A549 (cell line): ENCODE measurements around the gene MORN1. TPM values are rescaled to one million over a fixed set of nuclear protein-coding genes. Genes with fewer than 3 reads are reported as not detected.

Experiments used
- ATAC-seq, 2 experiments: fragments of 200-7000 bp in 1 of 2; fragments of >200 bp in 1 of 2; cut with Nextera tagmentation in 1 of 2; cut with Tn5 transposase in 1 of 2; 3 replicates each; pipeline versions ENCODE4 v1.8.0 to v1.9.1; 2018 to 2020; ENCODE audit warnings: mild to moderate bottlenecking in 1 of 2, moderate library complexity in 1 of 2
- CTCF ChIA-PET: fragments of 300-600 bp; sonication (Branson Sonifier 250); formaldehyde crosslinking; extraction: SDS; loops from one replicate; lab custom pipeline; 2021; ENCODE audit warnings: antibody characterized with exemption, inconsistent platforms; lab: Yijun Ruan, JAX
- POLR2A ChIA-PET: fragments of 350-600 bp; formaldehyde crosslinking; extraction: SDS; loops from one replicate; lab custom pipeline; 2021; ENCODE audit warnings: antibody characterized with exemption, inconsistent platforms; lab: Yijun Ruan, JAX
- DNase-seq, 2 experiments: peaks; one replicate each; pipeline versions ENCODE4 v3.0.0 to v3.0.0-alpha.2; 2011 to 2016; ENCODE audit warnings: low read depth in 1 of 2, low spot score in 1 of 2
- FAIRE-seq: peaks from 2 replicates; lab custom pipeline; 2011; peaks lifted over from hg19 to GRCh38; lab: Jason Lieb, UNC
- H3K27ac ChIP-seq, 2 experiments: fragments of >200 bp; sonication (Bioruptor Twin); formaldehyde crosslinking; 3 replicates each; pipeline ENCODE4 v1.5.1; 2016 to 2017
- H3K4me1 ChIP-seq: fragments of >200 bp; sonication (Bioruptor Twin); formaldehyde crosslinking; 3 replicates; pipeline ENCODE4 v1.6.1; 2016
- H3K4me2 ChIP-seq: fragments of >200 bp; sonication (Bioruptor Twin); formaldehyde crosslinking; 3 replicates; pipeline ENCODE4 v1.6.1; 2016
- H3K4me3 ChIP-seq: fragments of >200 bp; sonication (Bioruptor Twin); formaldehyde crosslinking; 3 replicates; pipeline ENCODE4 v1.5.1; 2016
- H3K9me3 ChIP-seq: fragments of >200 bp; sonication (Bioruptor Twin); formaldehyde crosslinking; 3 replicates; pipeline ENCODE4 v1.6.1; 2016
- CEBPB ChIP-seq, 2 experiments: fragments of >200 bp in 1 of 2; sonication (Bioruptor Twin) in 1 of 2; formaldehyde crosslinking in 1 of 2; IDR thresholded peaks; 2 replicates each; pipeline ENCODE4 v1.6.1; 2012 to 2016
- CHD4 ChIP-seq: fragments of 200-600 bp; sonication (generic); IDR thresholded peaks from 2 replicates; pipeline ENCODE4 v1.6.1; 2016; ENCODE audit warnings: antibody characterized with exemption, mild to moderate bottlenecking, borderline replicate concordance
- CTCF ChIP-seq: fragments of >200 bp; sonication (Bioruptor Twin); formaldehyde crosslinking; IDR thresholded peaks from 3 replicates; pipeline ENCODE4 v1.5.1; 2016
- GATA3 ChIP-seq: IDR thresholded peaks from 2 replicates; pipeline ENCODE4 v1.6.1; 2012; ENCODE audit warnings: borderline replicate concordance
- HDAC2 ChIP-seq: fragments of 200-600 bp; sonication (generic); IDR thresholded peaks from 2 replicates; pipeline ENCODE4 v1.6.1; 2016
- HES2 ChIP-seq: fragments of >200 bp; sonication (Bioruptor Twin); formaldehyde crosslinking; IDR thresholded peaks from 2 replicates; pipeline ENCODE4 v1.6.1; 2016
- HEYL ChIP-seq: fragments of 250-450 bp; sonication (Bioruptor Pico); IDR thresholded peaks from 2 replicates; pipeline ENCODE4 v1.8.0; 2021; ENCODE audit warnings: mild to moderate bottlenecking, moderate library complexity
- HOXA7 ChIP-seq: fragments of 250-450 bp; sonication (Bioruptor Pico); IDR thresholded peaks from 2 replicates; pipeline ENCODE4 v1.5.0; 2020; ENCODE audit warnings: mild to moderate bottlenecking, moderate library complexity
- JUN ChIP-seq, 2 experiments: fragments of >200 bp; sonication (Bioruptor Twin); formaldehyde crosslinking; IDR thresholded peaks; 2 replicates in 1 of 2; 3 replicates in 1 of 2; pipeline ENCODE4 v1.6.1; 2016 to 2017
- KDM5A ChIP-seq: fragments of 200-600 bp; sonication (generic); IDR thresholded peaks from 2 replicates; pipeline ENCODE4 v1.6.1; 2016; ENCODE audit warnings: antibody characterized with exemption, mild to moderate bottlenecking
- NR3C1 ChIP-seq: fragments of >200 bp; sonication (Bioruptor Twin); formaldehyde crosslinking; IDR thresholded peaks from 3 replicates; pipeline ENCODE4 v1.6.1; 2017
- POLR2AphosphoS2 ChIP-seq: conservative IDR thresholded peaks from 2 replicates; pipeline ENCODE4 v1.6.1; 2012; ENCODE audit warnings: low read length, improper control_type of control experiment, inconsistent platforms
- RAD21 ChIP-seq, 2 experiments: fragments of >200 bp in 1 of 2; sonication (Bioruptor Twin) in 1 of 2; formaldehyde crosslinking in 1 of 2; IDR thresholded peaks in 1 of 2; conservative IDR thresholded peaks in 1 of 2; 2 replicates in 1 of 2; 3 replicates in 1 of 2; pipeline ENCODE4 v1.6.1; 2012 to 2018; ENCODE audit warnings: inconsistent platforms in 1 of 2
- REST ChIP-seq: fragments of 200-600 bp; sonication (generic); IDR thresholded peaks from 2 replicates; pipeline ENCODE4 v1.6.1; 2016; ENCODE audit warnings: antibody characterized with exemption, mild to moderate bottlenecking, moderate library complexity
- SMC3 ChIP-seq: fragments of >200 bp; sonication (Bioruptor Twin); formaldehyde crosslinking; IDR thresholded peaks from 3 replicates; pipeline ENCODE4 v1.6.1; 2018; ENCODE audit warnings: inconsistent platforms
- ZC3H11A ChIP-seq: fragments of 450-650 bp; IDR thresholded peaks from 2 replicates; pipeline ENCODE4 v1.6.1; 2014; ENCODE audit warnings: antibody characterized with exemption, mild to moderate bottlenecking
- ZFP36 ChIP-seq: fragments of 450-650 bp; IDR thresholded peaks from 2 replicates; pipeline ENCODE4 v1.6.1; 2014; ENCODE audit warnings: borderline replicate concordance; ENCODE audit not compliant: partially characterized antibody
- WGBS: methylation state at CpG from one replicate; pipeline ENCODE4 v1.1.6; 2017; ENCODE audit errors: missing lambda C conversion rate; 5-methylcytosine and 5-hydroxymethylcytosine counted together
- polyA plus RNA-seq, 4 experiments: library from polyadenylated mRNA; depleted of rRNA in 3 of 4; stranded (reverse); fragments of >200 nt; fragmentation: RNase III in 1 of 4; extraction: RNeasy Plus Mini Kit Qiagen cat#74134 plus additional on column Dnase treatment in 1 of 4; gene quantifications; 2 replicates in 3 of 4; 3 replicates in 1 of 4; pipeline ENCODE4 v1.2.3, GENCODE V29; 2011 to 2017
- TF ChIP-seq, protein P1 (sequence below): IDR thresholded peaks from 2 replicates; pipeline ENCODE4 v1.6.1; 2012
- TF ChIP-seq, protein P2 (sequence below): fragments of >200 bp; sonication (Bioruptor Twin); formaldehyde crosslinking; IDR thresholded peaks from 3 replicates; pipeline ENCODE4 v1.6.1; 2016
- TF ChIP-seq, protein P3 (sequence below): fragments of 450-650 bp; IDR thresholded peaks from 2 replicates; pipeline ENCODE4 v1.6.1; 2014; ENCODE audit warnings: antibody characterized with exemption

MORN1 gene
- polyA plus RNA-seq, 2 of the 4 experiments (the other 2 are of a cell fraction), result 6.9 to 8.9 TPM

DNA sequence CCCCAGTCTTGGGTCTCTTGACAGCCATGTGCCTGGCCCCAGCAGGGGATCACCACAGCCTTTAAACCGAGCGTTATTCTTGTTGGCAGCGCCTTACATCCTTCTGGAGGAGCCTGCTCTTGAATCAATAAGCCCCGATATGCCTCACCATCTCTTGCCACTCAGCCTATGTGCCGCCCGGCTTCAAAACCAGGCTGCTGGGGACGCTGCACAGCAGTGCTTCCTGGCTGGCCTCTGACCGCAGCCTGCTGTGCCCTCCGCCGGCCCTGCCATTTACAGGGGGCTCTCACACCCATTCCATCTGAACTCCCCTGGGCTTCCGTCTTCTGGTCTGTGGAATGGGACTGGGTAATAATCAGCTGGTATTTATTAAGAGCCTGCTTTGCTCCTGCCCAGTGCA, 24.0 kb upstream of the MORN1 start:
- 74% methylated on average over 11 of the region's 11 CpGs for WGBS
- H3K4me1 ChIP-seq, result peaks cover 16% of the 10 kb centered on the region
- ChIA-PET CTCF (interaction anchor here (0.6 to 7.2 kb wide), 7 partner anchors 10 to 1009 kb away, joined by 3 to 63 read pairs (median 3); no protein-coding TSS in a partner anchor), POLR2A (no interaction called here)
- DNase-seq (no peak), ATAC-seq (no peak), FAIRE-seq (no peak)
- no peak overlapping the region for H3K4me2 ChIP-seq
- TF ChIP-seq CHD4, result no peak
- H3K4me3 ChIP-seq, result no peak overlapping the region
- H3K9me3 ChIP-seq, result no peaks in the 10 kb centered on the region
- no peak overlapping the region for H3K27ac ChIP-seq

DNA sequence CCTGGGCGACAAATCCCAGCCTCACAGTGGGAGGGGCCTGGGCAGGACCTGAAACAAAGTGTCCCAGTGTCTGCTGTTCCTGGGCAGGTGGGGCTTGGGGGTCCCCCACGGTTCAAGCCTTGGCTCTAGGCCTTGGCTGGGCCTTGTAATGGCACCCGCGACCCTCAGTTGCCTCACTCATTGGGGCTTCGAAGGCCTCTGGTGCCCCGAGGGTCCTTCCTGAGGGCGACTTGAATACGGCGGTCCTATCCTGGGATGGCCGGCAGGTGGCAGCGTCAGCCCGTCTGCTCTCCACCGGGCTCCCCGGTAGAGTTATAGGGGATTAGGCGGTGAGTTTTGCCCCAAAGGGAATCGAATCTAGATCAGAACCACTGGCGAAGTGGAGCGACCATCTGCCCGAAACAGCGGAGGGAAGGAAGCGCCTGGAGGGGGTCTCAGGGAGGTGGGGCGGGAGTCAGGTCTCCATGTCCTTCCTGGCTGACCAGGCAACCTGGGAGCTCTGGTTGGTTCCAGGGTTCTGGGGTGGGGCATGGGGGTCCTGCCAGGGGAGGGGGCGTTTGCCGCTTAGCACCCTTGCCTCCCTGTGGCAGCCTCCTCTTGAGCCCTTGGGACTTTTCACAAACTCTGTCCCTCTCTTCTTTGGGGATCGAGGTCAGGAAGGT, 23.1 kb upstream of the MORN1 start:
- Histone ChIP-seq H3K4me1 (peaks cover 16% of the 10 kb centered on the region), H3K4me2 (peak overlapping the region; percentile 98), H3K27ac (peak overlapping the region; percentile 93 to 95), H3K4me3 (peak overlapping the region; percentile 64; the same call in 2 of the 3 replicates), H3K9me3 (no peaks in the 10 kb centered on the region)
- ChIA-PET POLR2A (interaction anchor here (0.9 kb wide), 1 partner anchor 111 kb away, joined by 3 read pairs; no protein-coding TSS in a partner anchor), CTCF (interaction anchor here (0.6 to 7.2 kb wide), 18 partner anchors 9 to 1009 kb away, joined by 3 to 63 read pairs (median 4); no protein-coding TSS in a partner anchor)
- ATAC-seq, result peak; percentile 32 to 66; a peak in 5 of 6 replicates
- FAIRE-seq, result no peak
- TF ChIP-seq RAD21 (conservative IDR thresholded peaks at IDR 0.05 in 1 of 2, IDR thresholded peaks at IDR 0.05 in 1 of 2) (peak; percentile 91 to 94), CTCF (peak; percentile 77), SMC3 (peak; percentile 92), HOXA7 (CRISPR knock-in tag) (no peak), KDM5A (peak; percentile 29; the same call in 1 of the 2 replicates)
- 7% methylated on average over 6 of the region's 25 CpGs for WGBS
- DNase-seq, result peak; percentile 57 to 67

GRCh38 chr1:2413495-2414296, 22.3 kb upstream of the MORN1 start:
- DNase-seq (peak; percentile 42 to 53), FAIRE-seq (no peak), ATAC-seq (peak; percentile 47 to 67)
- H3K27ac ChIP-seq, result peak overlapping the region; percentile 93 to 95
- POLR2A ChIA-PET, result interaction anchor here (0.6 to 1.5 kb wide), 6 partner anchors 9 to 219 kb away, joined by 3 to 4 read pairs (median 3); partner anchors contain the start of genes FAAP20, MORN1 and RER1
- peaks cover 16% of the 10 kb centered on the region for H3K4me1 ChIP-seq
- H3K9me3 ChIP-seq, result no peaks in the 10 kb centered on the region
- H3K4me2 ChIP-seq, result peak overlapping the region; percentile 98
- WGBS, result 25% methylated on average over 5 of the region's 28 CpGs
- CTCF ChIA-PET, result interaction anchor here (0.9 to 7.2 kb wide), 8 partner anchors 10 to 1011 kb away, joined by 3 to 63 read pairs (median 4); no protein-coding TSS in a partner anchor
- peak overlapping the region; percentile 64 for H3K4me3 ChIP-seq
- TF ChIP-seq REST, result no peak
- TF ChIP-seq ZC3H11A, result no peak
- no peak for TF ChIP-seq HEYL
- TF ChIP-seq JUN (IDR thresholded peaks at IDR 0.05), result no peak
- no peak for TF ChIP-seq CEBPB (IDR thresholded peaks at IDR 0.05)
- TF ChIP-seq HES2, result no peak
- no peak for TF ChIP-seq RAD21 (conservative IDR thresholded peaks at IDR 0.05 in 1 of 2, IDR thresholded peaks at IDR 0.05 in 1 of 2)
- TF ChIP-seq, protein P1, sequence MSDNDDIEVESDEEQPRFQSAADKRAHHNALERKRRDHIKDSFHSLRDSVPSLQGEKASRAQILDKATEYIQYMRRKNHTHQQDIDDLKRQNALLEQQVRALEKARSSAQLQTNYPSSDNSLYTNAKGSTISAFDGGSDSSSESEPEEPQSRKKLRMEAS, result peak; percentile 74
- no peak for TF ChIP-seq GATA3
- no peak for TF ChIP-seq HDAC2
- no peak for TF ChIP-seq ZFP36
- TF ChIP-seq, protein P2, sequence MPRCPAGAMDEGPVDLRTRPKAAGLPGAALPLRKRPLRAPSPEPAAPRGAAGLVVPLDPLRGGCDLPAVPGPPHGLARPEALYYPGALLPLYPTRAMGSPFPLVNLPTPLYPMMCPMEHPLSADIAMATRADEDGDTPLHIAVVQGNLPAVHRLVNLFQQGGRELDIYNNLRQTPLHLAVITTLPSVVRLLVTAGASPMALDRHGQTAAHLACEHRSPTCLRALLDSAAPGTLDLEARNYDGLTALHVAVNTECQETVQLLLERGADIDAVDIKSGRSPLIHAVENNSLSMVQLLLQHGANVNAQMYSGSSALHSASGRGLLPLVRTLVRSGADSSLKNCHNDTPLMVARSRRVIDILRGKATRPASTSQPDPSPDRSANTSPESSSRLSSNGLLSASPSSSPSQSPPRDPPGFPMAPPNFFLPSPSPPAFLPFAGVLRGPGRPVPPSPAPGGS, result no peak
- TF ChIP-seq NR3C1, result no peak
- TF ChIP-seq, protein P3, sequence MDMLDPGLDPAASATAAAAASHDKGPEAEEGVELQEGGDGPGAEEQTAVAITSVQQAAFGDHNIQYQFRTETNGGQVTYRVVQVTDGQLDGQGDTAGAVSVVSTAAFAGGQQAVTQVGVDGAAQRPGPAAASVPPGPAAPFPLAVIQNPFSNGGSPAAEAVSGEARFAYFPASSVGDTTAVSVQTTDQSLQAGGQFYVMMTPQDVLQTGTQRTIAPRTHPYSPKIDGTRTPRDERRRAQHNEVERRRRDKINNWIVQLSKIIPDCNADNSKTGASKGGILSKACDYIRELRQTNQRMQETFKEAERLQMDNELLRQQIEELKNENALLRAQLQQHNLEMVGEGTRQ, result peak; percentile 74
- no peak for TF ChIP-seq POLR2AphosphoS2
